Kidney epithelial cell (primary cell): ENCODE measurements around the gene CDCA3. TPM values are rescaled to one million over a fixed set of nuclear protein-coding genes. Genes with fewer than 3 reads are reported as not detected.
"Not testable (repeated sequence)": the region's sequence is repeated elsewhere in the genome, so short reads cannot be mapped to it uniquely, and the experiment has no call there.

Experiments
- DNase-seq: peaks from one replicate; pipeline ENCODE4 v3.0.0-alpha.2; 2010; ENCODE audit warnings: low read depth
- H3K27me3 ChIP-seq: 2 replicates; pipeline ENCODE4 v1.6.0; 2011; ENCODE audit warnings: low read length; ENCODE audit not compliant: control insufficient read depth, insufficient read depth
- H3K36me3 ChIP-seq: 2 replicates; pipeline ENCODE4 v1.5.1; 2011; ENCODE audit warnings: low read length; ENCODE audit not compliant: control insufficient read depth, insufficient read depth
- H3K4me3 ChIP-seq: 2 replicates; pipeline ENCODE4 v1.5.1; 2011; ENCODE audit warnings: low read depth, mild to moderate bottlenecking, control low read depth, low read length
- total RNA-seq: library from RNA; depleted of rRNA; stranded (reverse); fragments of >200 nt; gene quantifications from 2 replicates; pipeline ENCODE4 v1.2.3, GENCODE V29; 2015
- TF ChIP-seq, protein P1 (sequence below): IDR thresholded peaks from 2 replicates; pipeline ENCODE4 v1.5.1; 2011; ENCODE audit warnings: mild to moderate bottlenecking, moderate library complexity, low read length, control low read depth, inconsistent platforms; ENCODE audit not compliant: insufficient read depth, poor library complexity, severe bottlenecking

The CDCA3 gene
- total RNA-seq, 1 donor from 2014 or later, result 8.3 TPM

DNA sequence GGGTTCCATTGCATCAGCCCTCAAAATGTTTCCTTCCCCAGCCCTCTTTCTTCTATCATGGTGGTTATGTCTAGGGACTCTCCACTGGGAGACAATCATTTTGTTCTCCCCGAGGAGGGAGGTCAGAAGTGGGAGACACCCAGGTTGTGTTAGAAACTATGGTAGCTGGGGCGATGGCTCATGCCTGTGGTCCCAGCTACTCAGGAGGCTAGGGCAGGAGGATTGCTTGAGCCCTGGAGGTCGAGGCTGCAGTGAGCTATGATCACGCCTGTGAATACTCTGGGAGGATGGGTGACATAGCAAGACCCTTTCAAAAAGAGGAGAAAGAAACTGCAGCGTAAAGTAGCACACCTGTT, 40.5 kb upstream of the CDCA3 start:
- TF ChIP-seq, protein P1, sequence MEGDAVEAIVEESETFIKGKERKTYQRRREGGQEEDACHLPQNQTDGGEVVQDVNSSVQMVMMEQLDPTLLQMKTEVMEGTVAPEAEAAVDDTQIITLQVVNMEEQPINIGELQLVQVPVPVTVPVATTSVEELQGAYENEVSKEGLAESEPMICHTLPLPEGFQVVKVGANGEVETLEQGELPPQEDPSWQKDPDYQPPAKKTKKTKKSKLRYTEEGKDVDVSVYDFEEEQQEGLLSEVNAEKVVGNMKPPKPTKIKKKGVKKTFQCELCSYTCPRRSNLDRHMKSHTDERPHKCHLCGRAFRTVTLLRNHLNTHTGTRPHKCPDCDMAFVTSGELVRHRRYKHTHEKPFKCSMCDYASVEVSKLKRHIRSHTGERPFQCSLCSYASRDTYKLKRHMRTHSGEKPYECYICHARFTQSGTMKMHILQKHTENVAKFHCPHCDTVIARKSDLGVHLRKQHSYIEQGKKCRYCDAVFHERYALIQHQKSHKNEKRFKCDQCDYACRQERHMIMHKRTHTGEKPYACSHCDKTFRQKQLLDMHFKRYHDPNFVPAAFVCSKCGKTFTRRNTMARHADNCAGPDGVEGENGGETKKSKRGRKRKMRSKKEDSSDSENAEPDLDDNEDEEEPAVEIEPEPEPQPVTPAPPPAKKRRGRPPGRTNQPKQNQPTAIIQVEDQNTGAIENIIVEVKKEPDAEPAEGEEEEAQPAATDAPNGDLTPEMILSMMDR, result no peak
- Histone ChIP-seq H3K36me3 (no peaks in the 10 kb centered on the region), H3K27me3 (no peaks in the 10 kb centered on the region), H3K4me3 (peak overlapping the region; percentile 42)
- DNase-seq, result no peak

- Histone ChIP-seq H3K36me3 (no peaks in the 10 kb centered on the region), H3K27me3 (no peaks in the 10 kb centered on the region), H3K4me3 (peak overlapping the region; percentile 42)
- TF ChIP-seq, protein P1, result peak; percentile 47
- no peak for DNase-seq
Observed at GRCh38 chr12:6890789-6891645, 39.9 kb upstream of the CDCA3 start.

DNA sequence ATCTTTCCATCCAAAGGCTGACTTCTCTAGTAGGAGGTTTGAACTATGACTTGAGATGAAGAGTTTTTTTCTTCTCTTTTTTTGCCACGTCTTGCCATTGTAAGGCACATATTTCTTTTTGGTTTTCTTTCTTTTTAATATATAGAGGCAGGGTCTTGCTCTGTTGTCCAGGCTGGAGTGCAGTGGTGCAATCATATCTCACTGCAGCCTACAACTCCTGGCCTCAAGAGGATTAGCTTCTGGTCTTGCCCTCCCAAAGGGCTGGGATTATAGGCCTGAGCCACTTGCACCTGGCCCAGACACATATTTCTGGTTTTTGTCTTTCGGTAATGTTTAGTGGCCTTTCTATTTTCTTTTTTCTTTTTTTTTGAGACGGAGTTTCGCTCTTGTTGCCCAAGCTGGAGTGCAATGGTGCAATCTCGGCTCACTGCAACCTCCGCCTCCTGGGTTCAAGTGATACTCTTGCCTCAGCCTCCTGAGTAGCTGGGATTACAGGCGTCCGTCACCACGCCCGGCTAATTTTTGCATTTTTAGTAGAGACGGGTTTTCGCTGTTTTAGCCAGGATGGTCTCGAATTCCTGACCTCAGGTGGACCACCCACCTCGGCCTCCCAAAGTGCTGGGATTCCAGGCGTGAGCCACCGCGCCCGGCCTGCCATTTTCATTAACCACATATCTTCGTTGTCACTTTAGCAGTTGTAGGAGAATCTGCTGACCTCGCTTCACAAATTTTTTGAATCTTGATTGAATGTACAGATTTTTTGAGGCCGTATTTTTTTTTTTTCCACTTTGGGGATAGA, 38.9 kb upstream of the CDCA3 start:
- H3K27me3 ChIP-seq, H3K4me3 ChIP-seq, DNase-seq, H3K36me3 ChIP-seq: not testable (repeated sequence)

- not testable (repeated sequence) for H3K4me3 ChIP-seq, H3K36me3 ChIP-seq, H3K27me3 ChIP-seq, DNase-seq
Observed at GRCh38 chr12:6888794-6889193, 37.7 kb upstream of the CDCA3 start.

GRCh38 chr12:6888360-6888759, 37.3 kb upstream of the CDCA3 start:
- Histone ChIP-seq H3K36me3 (no peaks in the 10 kb centered on the region), H3K27me3 (no peaks in the 10 kb centered on the region), H3K4me3 (no peak overlapping the region)
- no peak for DNase-seq
- TF ChIP-seq, protein P1, result no peak

DNA sequence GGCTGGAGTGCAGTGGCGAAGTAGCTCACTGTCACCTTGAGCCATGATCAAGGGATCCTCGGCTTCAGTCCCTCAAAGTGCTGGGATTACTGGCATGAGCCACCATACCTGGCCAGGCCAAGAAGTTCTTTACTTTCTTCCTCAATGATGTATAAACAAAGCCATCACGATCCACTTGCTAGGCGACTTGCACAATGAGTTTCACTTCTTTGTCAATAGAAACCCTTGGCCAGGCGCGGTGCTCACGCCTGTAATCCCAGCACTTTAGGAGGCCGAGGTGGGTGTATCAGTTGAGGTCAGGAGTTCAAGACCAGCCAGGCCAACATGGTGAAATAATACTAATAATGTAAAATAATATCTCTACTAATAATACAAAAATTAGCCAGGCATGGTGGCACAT, 36.4 kb upstream of the CDCA3 start:
- Histone ChIP-seq H3K27me3 (no peaks in the 10 kb centered on the region), H3K36me3 (no peaks in the 10 kb centered on the region), H3K4me3 (no peak overlapping the region)
- TF ChIP-seq, protein P1, result no peak
- no peak for DNase-seq

- H3K4me3 ChIP-seq, H3K27me3 ChIP-seq, DNase-seq, H3K36me3 ChIP-seq: not testable (repeated sequence)
Observed at GRCh38 chr12:6886206-6886999, 35.3 kb upstream of the CDCA3 start.
